ENCODE measurements around the gene HS1BP3. TPM values are rescaled to one million over a fixed set of nuclear protein-coding genes. Genes with fewer than 3 reads are reported as not detected.

Gene HS1BP3
- total and polyA plus RNA-seq, 2 of the 13 experiments (the other 11 are each of a cell fraction or from before 2014, with no cell fraction given), result 15.2 to 22.0 TPM

- TF ChIP-seq SNAPC4 (CRISPR knock-in tag; IDR thresholded peaks at IDR 0.05) (no peak), ZSCAN12 (CRISPR knock-in tag; IDR thresholded peaks at IDR 0.05) (0 out of 2 replicates have a peak, but pooled peaks have one; percentile 20), ZNF616 (CRISPR knock-in tag; IDR thresholded peaks at IDR 0.05; ENCODE audit: low read depth) (no peak; the same call in 1 of the 2 replicates), RARA (CRISPR knock-in tag; IDR thresholded peaks at IDR 0.05) (peak; percentile 89), BRD4 (CRISPR knock-in tag; IDR thresholded peaks at IDR 0.05) (peak; percentile 98), ZNF577 (CRISPR knock-in tag; IDR thresholded peaks at IDR 0.05; ENCODE audit: borderline replicate concordance, low read depth) (peak; percentile 7; the same call in 1 of the 2 replicates), CERS6 (CRISPR knock-in tag; IDR thresholded peaks at IDR 0.05) (no peak), ZNF674 (CRISPR knock-in tag; IDR thresholded peaks at IDR 0.05; ENCODE audit: low read depth) (no peak), ATF7 (IDR thresholded peaks at IDR 0.05) (no peak), ATF7 (CRISPR knock-in tag; IDR thresholded peaks at IDR 0.05) (peak; percentile 80), ZNF10 (CRISPR knock-in tag; IDR thresholded peaks at IDR 0.05; ENCODE audit: borderline replicate concordance, low read depth) (no peak), ZNF101 (CRISPR knock-in tag; IDR thresholded peaks at IDR 0.05; ENCODE audit: borderline replicate concordance, low read depth) (no peak), KLF16 (CRISPR knock-in tag; IDR thresholded peaks at IDR 0.05) (peak in 1 of 2 experiments; percentile 72; a peak in 3 of 4 replicates), SALL2 (CRISPR knock-in tag; IDR thresholded peaks at IDR 0.05) (peak; percentile 81; the same call in 1 of the 2 replicates), ZSCAN9 (CRISPR knock-in tag; IDR thresholded peaks at IDR 0.05; ENCODE audit: borderline replicate concordance) (peak; percentile 40; the same call in 1 of the 2 replicates), KLF13 (CRISPR knock-in tag; IDR thresholded peaks at IDR 0.05) (no peak), ZNF567 (CRISPR knock-in tag; IDR thresholded peaks at IDR 0.05; ENCODE audit: borderline replicate concordance) (peak; percentile 77), ZBTB7B (CRISPR knock-in tag; IDR thresholded peaks at IDR 0.05) (peak; percentile 83), ARID4A (CRISPR knock-in tag; IDR thresholded peaks at IDR 0.05; ENCODE audit: borderline replicate concordance) (peak; percentile 83; the same call in 1 of the 2 replicates)
Measured at GRCh38 chr2:20611077-20611843, 39.6 kb downstream of the HS1BP3 start (continued).

Measured in HepG2 (cell line).